Stomach (tissue), 9 donors: ENCODE results near the gene CADM2. TPM values are rescaled to one million over a fixed set of nuclear protein-coding genes. Genes with fewer than 3 reads are reported as not detected.

Source experiments
- DNase-seq, 2 donors: peaks; one replicate each; pipeline versions ENCODE4 v3.0.0 to v3.0.0-alpha.2; 2013 to 2019
- H3K27ac ChIP-seq, 5 donors: fragments of 200-600 bp in 4 of 5; sonication (generic) in 4 of 5; one replicate each; pipeline ENCODE4 v1.5.1; 2013 to 2019; ENCODE audit warnings: mild to moderate bottlenecking in 1 of 5, moderate library complexity in 1 of 5
- H3K27me3 ChIP-seq, 3 donors: fragments of 200-600 bp; sonication (generic); one replicate each; pipeline ENCODE4 v1.5.1; 2017 to 2019; ENCODE audit warnings: mixed run types in 1 of 3
- H3K36me3 ChIP-seq, 4 donors: fragments of 200-600 bp; sonication (generic); 1 replicate in 3 of 4; 2 replicates in 1 of 4; pipeline ENCODE4 v1.5.1; 2016 to 2019
- H3K4me1 ChIP-seq, 4 donors: fragments of 200-600 bp; sonication (generic); one replicate each; pipeline ENCODE4 v1.5.1; 2016 to 2019
- H3K4me3 ChIP-seq, 4 donors: fragments of 200-600 bp; sonication (generic) in 3 of 4; one replicate each; pipeline ENCODE4 v1.5.1; 2016 to 2019; ENCODE audit warnings: mild to moderate bottlenecking in 1 of 4
- H3K9me3 ChIP-seq, 4 donors: fragments of 200-600 bp; sonication (generic); one replicate each; pipeline ENCODE4 v1.5.1; 2016 to 2019
- EP300 ChIP-seq: sonication (generic); formaldehyde crosslinking; IDR thresholded peaks from one replicate; pipeline ENCODE4 v1.6.1; 2017; ENCODE audit warnings: antibody characterized with exemption
- POLR2A ChIP-seq, 4 donors: fragments of 450-650 bp; IDR thresholded peaks; one replicate each; pipeline ENCODE4 v1.6.1; 2016; ENCODE audit warnings: antibody characterized with exemption in 4 of 4, control low read depth in 2 of 4, mild to moderate bottlenecking in 1 of 4, moderate library complexity in 1 of 4
- POLR2AphosphoS5 ChIP-seq, 3 donors: sonication (generic); formaldehyde crosslinking; IDR thresholded peaks; one replicate each; pipeline ENCODE4 v1.6.1; 2016; ENCODE audit warnings: antibody characterized with exemption in 3 of 3
- WGBS, 5 donors: extraction: QIAGEN DNeasy Blood & Tissue Kit in 3 of 5; methylation state at CpG; one replicate each; pipeline versions ENCODE4 v1.1.5 to v1.1.7; 2013 to 2018; 5-methylcytosine and 5-hydroxymethylcytosine counted together
- intact Hi-C: fragments of 100-400 bp; cut with DNase I; formaldehyde crosslinking; loops from one replicate; pipeline ENCODE4 v1.15.1; 2023; ENCODE audit warnings: low total_unique reads
- polyA plus RNA-seq, 3 donors: library from polyadenylated mRNA; stranded (reverse); fragments of 200-250 nt; gene quantifications; one replicate each; pipeline ENCODE4 v1.2.3, GENCODE V29; 2013
- total RNA-seq, 5 donors: library from RNA; depleted of rRNA; stranded (reverse); fragments of >200 nt; gene quantifications; one replicate each; pipeline versions ENCODE4 v1.1.0 to v1.2.3, GENCODE V29; 2014 to 2016
- TF ChIP-seq, protein P1 (sequence below), 7 experiments: fragments of 450-650 bp in 4 of 7; fragments of 200-600 bp in 3 of 7; sonication (generic) in 3 of 7; IDR thresholded peaks; one replicate each; pipeline ENCODE4 v1.5.1; 2016 to 2019; ENCODE audit warnings: antibody characterized with exemption in 7 of 7, control low read depth in 2 of 7, mild to moderate bottlenecking in 1 of 7
- donor health status: healthy with polysubstance abuse.
- donor health status: Bipolar disorder and iron deficiency.
- donor health status: healthy.

Gene CADM2
- total and polyA plus RNA-seq, 8 donors: 0.29 to 8.1 (median 2.0) TPM; not detected in 1

DNA sequence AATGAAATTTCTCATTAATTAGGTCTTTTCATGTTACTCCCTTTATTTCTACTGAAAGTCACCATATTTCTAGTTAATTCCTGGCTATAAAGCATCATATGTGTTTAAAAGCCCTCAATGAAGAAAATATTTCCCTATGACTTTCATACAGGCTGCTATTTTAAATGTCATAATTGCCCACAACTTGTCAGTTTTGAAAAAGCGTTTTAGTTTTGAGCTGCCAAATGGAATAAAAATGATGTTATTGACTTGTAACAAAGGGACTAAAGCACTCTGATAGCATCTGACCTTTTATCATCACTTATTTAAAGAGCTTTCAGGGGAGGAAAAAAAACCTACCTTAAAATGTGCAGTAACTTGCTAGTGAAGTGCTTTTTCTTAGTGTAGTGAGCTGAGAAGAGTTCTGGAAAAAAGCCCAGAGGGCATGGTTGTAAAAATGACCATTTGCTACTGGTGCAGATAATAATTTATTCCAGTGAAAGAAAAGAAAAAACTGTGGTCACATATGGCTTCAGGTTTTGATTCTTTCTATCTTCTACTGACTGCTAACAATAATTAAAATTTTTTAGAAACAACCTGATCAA, 877.2 kb downstream of the CADM2 start:
- Histone ChIP-seq H3K36me3 (no peaks in the 10 kb centered on the region), H3K4me3 (no peak overlapping the region), H3K27me3 (no peaks in the 10 kb centered on the region), H3K27ac (no peak overlapping the region), H3K9me3 (no peaks in the 10 kb centered on the region), H3K4me1 (no peaks in the 10 kb centered on the region)
- intact Hi-C loops: no loop called here
- TF ChIP-seq EP300 (no peak), POLR2AphosphoS5 (IDR thresholded peaks at IDR 0.05) (no peak), POLR2A (IDR thresholded peaks at IDR 0.05) (no peak)
- TF ChIP-seq, protein P1, sequence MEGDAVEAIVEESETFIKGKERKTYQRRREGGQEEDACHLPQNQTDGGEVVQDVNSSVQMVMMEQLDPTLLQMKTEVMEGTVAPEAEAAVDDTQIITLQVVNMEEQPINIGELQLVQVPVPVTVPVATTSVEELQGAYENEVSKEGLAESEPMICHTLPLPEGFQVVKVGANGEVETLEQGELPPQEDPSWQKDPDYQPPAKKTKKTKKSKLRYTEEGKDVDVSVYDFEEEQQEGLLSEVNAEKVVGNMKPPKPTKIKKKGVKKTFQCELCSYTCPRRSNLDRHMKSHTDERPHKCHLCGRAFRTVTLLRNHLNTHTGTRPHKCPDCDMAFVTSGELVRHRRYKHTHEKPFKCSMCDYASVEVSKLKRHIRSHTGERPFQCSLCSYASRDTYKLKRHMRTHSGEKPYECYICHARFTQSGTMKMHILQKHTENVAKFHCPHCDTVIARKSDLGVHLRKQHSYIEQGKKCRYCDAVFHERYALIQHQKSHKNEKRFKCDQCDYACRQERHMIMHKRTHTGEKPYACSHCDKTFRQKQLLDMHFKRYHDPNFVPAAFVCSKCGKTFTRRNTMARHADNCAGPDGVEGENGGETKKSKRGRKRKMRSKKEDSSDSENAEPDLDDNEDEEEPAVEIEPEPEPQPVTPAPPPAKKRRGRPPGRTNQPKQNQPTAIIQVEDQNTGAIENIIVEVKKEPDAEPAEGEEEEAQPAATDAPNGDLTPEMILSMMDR (IDR thresholded peaks at IDR 0.05): no peak
- DNase-seq: no peak
- 23 to 57% (median 36%) methylated on average over 1 of the region's 1 CpG for WGBS, 5 donors

DNA sequence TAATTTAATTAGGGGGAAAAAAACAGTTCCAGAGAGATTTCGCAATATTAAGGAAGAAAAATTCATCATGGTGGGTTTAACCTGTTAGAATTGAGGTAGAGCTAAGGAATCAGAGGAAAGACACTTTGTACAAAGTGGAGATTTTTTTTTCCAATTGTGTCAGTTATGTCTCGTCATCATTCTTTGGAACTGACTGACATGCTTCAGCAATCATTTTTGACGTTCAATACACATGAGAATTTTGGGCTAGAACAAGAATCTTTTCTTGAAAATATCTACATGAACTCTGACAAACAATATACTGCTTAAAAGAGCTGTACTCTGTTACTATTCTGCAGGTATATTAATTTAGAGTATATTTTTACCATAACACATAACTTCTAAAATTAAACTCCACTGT, 878.6 kb downstream of the CADM2 start:
- Histone ChIP-seq H3K4me1 (no peaks in the 10 kb centered on the region), H3K27ac (no peak overlapping the region), H3K4me3 (no peak overlapping the region), H3K27me3 (no peaks in the 10 kb centered on the region), H3K36me3 (no peaks in the 10 kb centered on the region), H3K9me3 (no peaks in the 10 kb centered on the region)
- no peak for DNase-seq
- intact Hi-C loops: no loop called here
- 85 to 88% (median 86%) methylated on average over 3 of the region's 3 CpGs for WGBS, 5 donors
- no peak for TF ChIP-seq EP300
- TF ChIP-seq POLR2A (IDR thresholded peaks at IDR 0.05): no peak
- TF ChIP-seq, protein P1 (IDR thresholded peaks at IDR 0.05): no peak
- no peak for TF ChIP-seq POLR2AphosphoS5 (IDR thresholded peaks at IDR 0.05)

DNA sequence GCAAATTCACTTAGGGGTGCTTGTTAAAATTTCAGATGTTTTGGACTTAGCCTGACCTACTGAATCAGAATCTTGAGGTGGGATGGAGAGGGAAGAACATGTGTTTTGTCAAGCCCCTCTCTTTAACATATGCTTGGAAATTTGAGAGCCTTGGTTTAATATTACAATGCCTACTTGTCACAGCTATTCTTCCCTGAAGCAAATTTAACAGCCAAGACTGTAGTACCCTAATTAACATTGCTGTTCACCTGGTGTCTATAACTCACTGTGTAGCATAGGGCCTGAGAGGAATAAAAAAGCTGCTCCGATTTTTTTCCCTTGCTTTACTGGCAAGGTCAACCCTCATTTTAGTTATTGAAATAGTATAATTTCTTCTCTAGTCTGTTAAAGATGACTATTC, 880.1 kb downstream of the CADM2 start:
- Histone ChIP-seq H3K9me3 (no peaks in the 10 kb centered on the region), H3K27me3 (no peaks in the 10 kb centered on the region), H3K27ac (no peak overlapping the region), H3K4me3 (no peak overlapping the region), H3K36me3 (no peaks in the 10 kb centered on the region), H3K4me1 (no peaks in the 10 kb centered on the region)
- 68 to 97% (median 79%) methylated on average over 1 of the region's 1 CpG for WGBS, 5 donors
- TF ChIP-seq POLR2AphosphoS5 (IDR thresholded peaks at IDR 0.05) (no peak), EP300 (no peak), POLR2A (IDR thresholded peaks at IDR 0.05) (no peak)
- TF ChIP-seq, protein P1 (IDR thresholded peaks at IDR 0.05): no peak
- intact Hi-C loops: no loop called here
- no peak for DNase-seq

DNA sequence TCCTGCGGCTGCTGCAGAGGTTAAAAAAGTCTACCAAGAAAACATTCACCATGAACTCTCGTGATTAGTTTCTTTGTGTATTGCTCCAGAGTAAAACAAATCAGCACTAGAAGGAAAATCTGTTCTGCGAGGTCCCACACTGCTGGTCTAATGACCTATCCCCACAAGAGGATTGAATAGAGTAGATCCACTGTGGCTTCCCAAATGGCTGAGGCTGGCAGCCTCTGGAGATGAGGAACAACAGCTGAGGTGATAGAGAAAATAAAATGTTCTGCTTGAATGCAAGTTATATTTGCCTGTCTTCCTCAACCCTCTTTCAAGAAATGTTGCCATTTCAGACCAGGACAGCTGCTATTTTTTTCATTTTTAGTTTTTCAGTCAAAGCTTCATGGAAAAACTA, 883.3 kb downstream of the CADM2 start:
- Histone ChIP-seq H3K4me3 (no peak overlapping the region), H3K4me1 (peaks cover 0 to 2% (median 0%) of the 10 kb centered on the region in 4 donors), H3K36me3 (no peaks in the 10 kb centered on the region), H3K27ac (no peak overlapping the region), H3K9me3 (no peaks in the 10 kb centered on the region), H3K27me3 (no peaks in the 10 kb centered on the region)
- intact Hi-C loops: no loop called here
- WGBS, 5 donors: 75 to 86% (median 79%) methylated on average over 3 of the region's 3 CpGs
- no peak for DNase-seq
- TF ChIP-seq POLR2AphosphoS5 (IDR thresholded peaks at IDR 0.05) (no peak), POLR2A (IDR thresholded peaks at IDR 0.05) (no peak)
- TF ChIP-seq, protein P1 (IDR thresholded peaks at IDR 0.05): no peak
